Frontal cortex (tissue), 4 donors: ENCODE data around the gene SGMS1. TPM values are rescaled to one million over a fixed set of nuclear protein-coding genes. Genes with fewer than 3 reads are reported as not detected.

Experiments
- DNase-seq, 2 donors: peaks; one replicate each; pipeline ENCODE4 v3.0.0; 2012; ENCODE audit warnings: low spot score in 2 of 2
- FAIRE-seq: peaks from 2 replicates; lab custom pipeline; 2012; peaks lifted over from hg19 to GRCh38; lab: Jason Lieb, UNC
- total RNA-seq: library from RNA; depleted of rRNA; stranded (reverse); fragments of >200 nt; gene quantifications from one replicate; pipeline ENCODE4 v1.2.3, GENCODE V29; 2014
- donor health status: control.
- donor health status: control.
- donor health status: control.

SGMS1 gene
- total RNA-seq, 1 donor from 2014 or later: 35.1 TPM

DNA sequence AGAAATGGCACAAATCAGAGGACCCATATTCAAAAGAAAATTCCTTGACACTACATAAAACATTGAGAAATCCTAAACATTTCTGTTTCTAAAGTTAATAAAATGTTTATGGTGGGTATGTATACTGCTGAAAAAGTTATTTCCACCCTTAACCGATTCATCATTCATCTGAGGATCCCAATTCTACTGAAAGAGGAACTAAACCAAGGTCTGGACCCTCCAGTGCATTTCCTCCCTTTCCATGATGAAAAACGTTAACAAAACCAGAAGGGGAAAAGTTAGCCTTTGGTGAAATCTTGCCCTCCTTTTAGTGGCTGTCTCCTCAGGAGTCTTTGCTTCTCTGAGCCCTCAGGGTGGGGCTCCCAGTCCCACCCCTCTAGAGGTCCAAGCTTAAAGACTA is 227.9 kb downstream of the SGMS1 start:
- FAIRE-seq (no peak), DNase-seq (no peak)

DNA sequence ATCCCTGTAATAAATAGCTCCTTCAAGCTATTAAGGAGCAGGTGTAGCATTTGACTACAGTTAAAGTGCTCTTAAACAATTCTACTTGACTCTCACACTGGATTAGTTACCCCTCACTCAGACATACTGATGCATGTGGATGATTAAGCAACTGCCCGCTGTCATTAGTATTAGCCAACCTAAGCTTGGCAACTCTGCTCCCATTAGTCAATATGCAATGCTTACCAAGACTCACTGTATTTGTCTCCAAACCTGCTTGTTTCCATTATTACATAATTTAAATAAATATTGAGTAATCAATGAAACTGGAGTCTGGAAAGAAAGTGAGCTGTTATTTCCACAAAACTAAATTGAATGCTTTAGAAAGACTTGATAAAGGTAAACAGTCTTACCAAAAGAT is 228.5 kb downstream of the SGMS1 start:
- no peak for FAIRE-seq

DNA sequence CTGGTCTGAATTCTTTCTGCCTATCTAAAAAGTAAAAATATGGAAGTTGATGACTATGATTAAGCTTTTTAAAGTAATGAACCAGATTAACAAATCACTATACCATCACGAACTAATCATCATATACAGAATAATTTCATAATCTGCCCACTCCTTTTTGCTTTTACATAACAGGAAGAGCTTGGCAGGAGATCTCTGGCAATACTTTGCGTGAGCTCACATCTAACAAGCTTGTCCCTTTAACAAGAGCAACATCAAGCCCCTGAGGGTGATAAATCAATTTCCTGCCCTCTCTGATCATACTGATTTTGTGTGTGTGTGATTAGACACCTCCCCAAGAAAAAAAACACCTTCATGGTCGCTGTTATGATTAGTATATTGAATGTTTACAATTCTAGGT is 228.9 kb downstream of the SGMS1 start:
- FAIRE-seq: no peak
- no peak for DNase-seq

More for the DNA sequence above, 228.5 kb downstream of the SGMS1 start:
- no peak for DNase-seq

DNA sequence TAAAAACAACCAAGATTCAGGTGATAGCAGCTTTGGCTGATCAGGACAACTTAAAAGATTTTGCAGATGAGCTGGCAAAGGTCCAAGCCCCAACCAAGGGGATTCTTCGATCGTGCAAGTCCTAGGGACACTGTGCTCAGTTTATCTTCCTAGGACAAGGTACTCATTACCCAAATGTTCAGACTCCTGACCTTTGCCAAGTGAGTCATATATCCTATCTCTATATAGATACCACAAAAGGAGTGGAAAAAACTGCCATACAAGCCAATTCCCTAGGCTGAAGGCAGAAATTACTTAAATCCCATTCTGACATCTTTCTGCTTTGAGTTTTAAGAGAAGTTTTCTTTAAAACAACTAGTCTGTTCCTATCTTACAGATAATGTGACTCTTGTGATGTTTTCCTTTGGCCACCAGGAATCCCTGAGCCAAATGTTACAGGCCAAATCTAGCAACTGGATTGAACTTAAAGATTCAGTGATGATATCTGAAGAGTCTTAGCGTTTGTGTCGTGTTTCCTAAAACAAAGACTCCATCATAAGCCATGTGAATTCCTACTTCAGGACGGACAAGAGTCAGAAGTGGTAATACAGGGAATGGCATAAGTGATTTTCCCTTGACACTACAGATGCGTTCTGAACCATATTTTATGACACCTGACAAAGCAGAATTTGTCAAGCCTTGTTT is 229.8 kb downstream of the SGMS1 start:
- FAIRE-seq (no peak), DNase-seq (no peak)

DNA sequence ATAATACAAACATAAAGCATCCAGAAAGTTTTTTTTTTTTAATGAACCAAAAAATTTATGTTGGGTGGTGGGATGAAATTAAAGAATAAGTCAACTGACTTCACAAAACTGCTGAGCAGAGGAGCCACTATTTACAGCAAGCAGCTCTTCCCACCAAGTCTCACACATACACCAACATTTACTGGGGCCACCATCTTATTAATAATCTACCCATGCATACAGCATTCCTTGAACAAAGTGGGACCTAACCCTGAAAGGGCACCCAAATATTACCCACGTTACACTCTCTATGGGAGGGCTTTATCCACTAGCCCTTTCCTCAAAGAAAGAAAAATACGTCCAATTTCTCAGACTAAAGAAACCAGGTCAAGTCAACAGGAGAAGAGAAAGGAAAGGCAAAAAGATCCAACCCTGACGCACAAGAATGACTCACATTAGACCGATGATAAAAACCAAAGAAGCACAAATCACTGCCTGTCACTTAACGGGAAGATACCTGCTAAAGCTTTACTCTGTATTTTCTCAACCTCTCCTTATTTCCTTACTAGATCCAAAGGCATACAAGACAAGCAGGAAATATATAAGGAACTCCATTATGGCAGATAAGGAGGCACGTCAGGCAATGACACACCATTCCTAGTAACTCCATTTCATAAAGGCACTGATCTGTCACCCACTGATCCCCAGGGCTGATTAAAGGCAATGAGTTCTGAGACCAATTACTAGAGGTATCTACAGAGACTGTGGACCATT is 230.6 kb downstream of the SGMS1 start:
- DNase-seq: no peak
- FAIRE-seq: no peak

DNA sequence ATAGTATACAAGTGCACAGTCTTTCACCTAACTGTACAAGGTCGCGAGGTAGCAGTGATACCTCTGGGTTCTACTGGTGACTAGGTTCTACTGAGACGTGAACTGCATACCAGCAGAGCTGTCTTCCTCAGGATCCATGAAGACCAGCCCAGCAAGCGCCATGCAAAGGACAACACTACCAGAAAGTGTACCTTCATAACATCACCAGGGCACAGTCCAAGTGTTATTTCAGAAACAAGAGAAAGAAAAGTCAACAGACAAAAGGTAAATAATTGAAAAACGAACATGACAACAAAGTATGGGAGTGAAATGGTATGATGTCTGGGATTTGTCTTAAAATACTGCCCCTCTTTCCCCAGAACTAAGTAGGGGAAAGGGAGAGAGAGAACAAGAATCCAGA is 231.3 kb downstream of the SGMS1 start:
- FAIRE-seq: no peak
- DNase-seq: no peak

DNA sequence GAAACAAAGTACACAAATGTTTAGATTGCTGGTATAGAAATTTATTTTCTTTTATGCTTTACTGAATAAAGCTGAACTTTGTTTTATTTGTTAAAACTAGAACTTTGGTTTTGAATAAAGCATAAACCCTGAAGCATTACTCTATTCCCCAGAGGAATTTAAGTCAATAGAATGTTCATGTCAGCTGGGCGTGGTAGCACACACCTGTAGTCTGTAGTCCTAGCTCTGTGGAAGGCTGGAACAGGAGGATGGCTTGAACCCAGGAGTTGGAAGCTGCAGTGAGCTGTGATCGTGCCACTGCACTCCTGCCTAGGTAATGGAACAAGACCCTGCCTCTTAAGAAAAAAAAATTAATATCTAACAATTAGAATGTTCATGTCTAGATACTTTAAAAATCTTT is 233.5 kb downstream of the SGMS1 start:
- DNase-seq (no peak), FAIRE-seq (no peak)

DNA sequence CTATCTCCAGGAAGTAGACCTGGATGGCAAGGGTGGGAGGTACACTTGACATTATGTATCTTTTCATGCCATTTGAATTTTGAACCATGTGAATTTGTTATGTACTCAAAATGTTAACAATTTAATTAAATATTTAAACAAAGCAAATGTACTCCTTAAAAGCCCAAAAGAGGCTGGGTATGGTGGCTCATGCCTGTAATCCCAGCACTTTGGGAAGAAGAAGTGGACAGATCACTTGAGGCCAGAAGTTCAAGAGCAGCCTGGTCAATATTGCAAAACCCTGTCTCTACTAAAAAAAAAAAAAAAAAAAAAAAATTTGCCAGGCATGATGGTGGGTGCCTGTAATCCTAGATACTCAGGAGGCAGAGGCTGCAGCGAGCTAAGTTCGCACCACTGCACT is 235.6 kb downstream of the SGMS1 start:
- DNase-seq (no peak), FAIRE-seq (no peak)

DNA sequence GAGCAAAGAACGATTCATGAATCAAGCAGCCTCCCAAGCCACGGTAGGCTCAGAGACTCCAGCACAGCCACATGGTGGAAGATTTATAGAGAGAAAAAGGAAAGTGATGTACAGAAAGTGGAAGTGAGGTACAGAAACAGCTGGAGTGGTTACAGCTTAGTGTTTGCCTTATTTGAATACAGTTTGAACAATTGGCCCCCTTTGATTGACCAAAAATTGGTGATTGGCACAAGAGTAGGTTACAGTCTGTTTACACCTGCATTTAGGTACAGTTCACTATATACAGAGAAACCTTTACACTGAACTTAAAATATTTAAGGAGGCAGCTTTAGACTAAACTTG is 236.1 kb downstream of the SGMS1 start:
- FAIRE-seq (no peak), DNase-seq (no peak)

DNA sequence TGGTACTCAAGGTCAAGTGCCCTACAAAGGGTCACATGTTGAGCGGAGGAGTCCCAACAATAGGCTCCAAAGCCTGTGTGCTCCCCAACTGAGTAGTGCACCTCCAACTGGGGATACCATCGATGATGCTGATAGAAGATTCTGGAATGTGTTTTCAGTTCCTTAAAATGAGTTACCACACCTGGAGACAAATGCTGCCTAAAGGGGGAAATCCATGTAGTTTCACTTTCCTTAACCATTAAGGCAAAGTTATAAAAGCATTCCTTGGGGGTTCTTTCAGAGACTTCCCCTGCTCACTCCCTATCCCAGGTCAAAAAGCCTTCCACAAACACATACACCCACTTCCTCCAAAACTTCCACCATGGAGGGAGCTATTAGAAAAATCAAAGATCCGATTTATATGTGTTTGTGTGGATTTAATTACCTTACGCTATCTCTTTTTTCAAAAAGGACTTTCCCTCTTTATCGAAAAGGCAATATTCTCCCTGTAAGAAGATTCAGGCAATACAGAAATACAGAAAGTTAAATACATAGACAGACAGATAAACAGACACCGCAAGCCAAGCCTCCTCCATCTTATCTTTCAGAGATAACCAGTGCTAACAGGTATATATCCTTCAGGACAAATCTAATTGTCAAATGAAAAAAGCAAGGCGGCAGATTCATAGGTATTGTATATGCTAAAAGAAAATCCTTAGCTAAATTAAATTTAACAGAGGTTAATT is 236.6 kb downstream of the SGMS1 start:
- FAIRE-seq (no peak), DNase-seq (no peak)

DNA sequence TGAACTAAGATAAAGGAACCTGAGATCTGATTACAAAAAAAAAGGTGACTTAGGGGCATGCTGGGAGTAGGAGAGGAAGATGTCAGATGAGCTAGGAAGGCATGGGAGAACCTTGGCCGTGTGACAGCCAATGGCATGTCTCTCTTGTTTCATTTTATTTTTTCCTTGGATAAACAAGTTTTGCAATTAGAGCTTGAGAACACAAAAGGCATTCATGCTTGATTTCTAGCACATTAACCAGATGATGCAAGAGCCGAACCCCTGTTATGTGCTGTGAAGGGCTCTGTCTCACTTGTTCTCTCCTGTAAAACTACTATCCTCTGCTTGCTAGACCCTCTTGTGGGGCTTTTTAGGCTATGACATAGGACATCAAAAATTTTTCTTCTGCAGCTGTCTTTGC is 238.1 kb downstream of the SGMS1 start:
- DNase-seq (no peak), FAIRE-seq (no peak)

DNA sequence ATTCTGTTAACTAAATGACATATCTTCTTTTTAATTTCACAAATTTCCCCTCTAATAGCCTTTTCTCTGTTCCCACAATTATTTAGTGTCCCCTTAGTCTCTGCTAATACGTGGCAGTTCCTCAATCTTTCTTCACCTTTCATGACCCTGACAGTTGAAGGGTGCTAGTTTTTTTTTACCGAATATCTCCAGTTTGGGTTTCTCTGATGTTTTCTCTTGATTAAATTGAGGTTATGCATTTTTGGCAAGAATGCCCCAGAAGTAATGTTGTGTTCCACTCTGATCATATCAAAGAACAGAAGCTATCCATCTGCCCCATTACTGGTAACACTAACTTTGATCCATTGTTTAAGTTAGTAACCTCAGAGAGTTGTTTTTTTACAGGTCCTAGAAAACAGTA is 238.9 kb downstream of the SGMS1 start:
- no peak for FAIRE-seq
- DNase-seq: no peak

DNA sequence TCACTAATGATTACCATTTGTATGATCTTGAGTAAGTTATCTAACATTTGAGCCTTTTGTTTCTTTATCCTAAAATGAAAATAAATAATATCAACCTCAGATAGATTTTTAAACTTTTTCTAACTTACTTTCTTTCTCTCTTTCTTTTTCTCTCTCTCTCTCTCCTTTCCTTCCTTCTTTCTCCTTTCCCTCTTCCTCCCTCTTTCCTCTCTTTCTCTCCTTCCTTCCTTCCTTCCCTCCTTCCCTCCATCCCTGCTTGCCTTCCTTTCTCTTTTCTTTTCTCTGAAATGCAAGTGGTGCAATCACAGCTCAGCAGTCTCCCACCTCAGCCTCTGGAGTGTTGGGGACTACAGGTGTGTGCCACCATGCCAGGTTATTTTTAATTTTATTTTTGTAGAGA is 239.5 kb downstream of the SGMS1 start:
- no peak for FAIRE-seq
- DNase-seq: no peak

DNA sequence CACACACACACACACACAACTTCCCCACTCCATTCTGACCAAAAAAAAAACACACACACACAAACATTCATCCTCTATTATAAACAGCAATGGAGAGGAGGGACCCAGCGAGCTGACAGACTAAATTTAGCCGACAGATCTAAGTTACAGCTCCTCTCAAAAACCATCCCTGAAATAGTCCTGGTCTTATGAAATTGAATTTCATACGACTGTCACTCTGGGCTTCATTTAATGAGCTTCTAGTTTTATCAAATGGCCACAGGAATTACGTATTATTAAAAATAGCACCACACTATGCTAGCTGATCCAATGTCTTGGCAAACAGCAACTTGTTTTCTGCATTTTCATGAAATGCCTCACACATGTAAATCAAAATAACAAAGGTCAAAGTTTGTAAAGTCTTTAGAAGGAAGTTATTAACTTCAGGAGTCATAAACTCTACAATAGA is 241.2 kb downstream of the SGMS1 start:
- FAIRE-seq (no peak), DNase-seq (no peak)

DNA sequence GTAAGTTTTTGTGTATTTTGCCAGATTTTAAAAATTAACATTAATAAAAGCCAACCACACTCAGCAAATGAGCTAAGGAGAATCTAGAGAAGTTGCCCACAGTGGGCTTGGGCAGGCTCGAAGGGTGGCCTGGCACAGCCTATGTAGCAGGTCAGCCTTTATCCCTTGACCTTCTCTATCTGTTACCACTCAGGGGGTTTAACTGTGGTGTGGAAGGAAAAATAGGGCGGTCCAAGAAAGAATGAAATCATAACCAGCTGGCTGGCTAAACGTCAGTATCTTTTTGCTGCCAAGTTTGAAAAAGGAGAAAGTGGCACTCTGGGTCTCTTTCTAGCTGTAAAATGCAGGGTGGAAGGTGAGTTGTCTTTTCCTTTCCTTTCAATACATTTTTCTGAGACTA is 242.1 kb downstream of the SGMS1 start:
- FAIRE-seq: no peak
- DNase-seq: no peak

DNA sequence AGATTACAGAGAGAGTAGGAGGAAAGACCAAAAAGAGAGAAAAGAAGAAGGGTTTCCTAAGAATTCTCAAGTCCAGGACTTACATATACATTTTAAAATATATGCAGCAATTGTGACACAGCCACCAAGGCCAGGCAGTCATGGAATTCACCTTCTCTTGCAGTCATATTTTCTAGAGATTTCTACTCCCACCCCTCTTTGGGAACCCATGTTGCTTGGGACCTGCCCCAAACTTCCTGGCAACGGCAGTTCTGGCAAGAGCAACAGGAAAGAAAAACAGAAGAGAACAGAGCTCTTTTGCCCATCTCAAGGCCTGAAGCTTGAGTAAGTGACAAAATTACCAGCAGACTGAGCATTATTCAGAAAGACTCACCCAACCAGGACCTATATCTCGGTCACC is 244.1 kb downstream of the SGMS1 start:
- DNase-seq (no peak), FAIRE-seq (no peak)

DNA sequence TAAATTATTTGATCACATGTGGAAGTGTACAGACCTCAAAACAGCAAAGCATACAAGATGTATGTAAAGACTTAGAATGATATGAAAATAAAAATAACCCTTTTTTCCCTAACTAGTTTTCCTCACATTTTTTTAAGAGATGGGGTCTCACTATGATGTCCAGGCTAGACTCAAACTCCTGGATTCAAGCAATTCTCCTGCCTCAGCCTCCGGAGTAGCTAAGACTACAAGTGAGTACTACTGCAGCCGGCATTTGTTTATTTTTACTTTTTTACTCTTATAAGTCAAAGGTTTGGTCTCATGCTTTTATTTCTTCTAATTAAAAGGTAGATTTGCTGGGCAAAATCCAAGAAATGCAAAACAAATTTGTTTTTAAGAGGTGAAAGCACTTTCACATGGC is 248.0 kb downstream of the SGMS1 start:
- FAIRE-seq (no peak), DNase-seq (no peak)

DNA sequence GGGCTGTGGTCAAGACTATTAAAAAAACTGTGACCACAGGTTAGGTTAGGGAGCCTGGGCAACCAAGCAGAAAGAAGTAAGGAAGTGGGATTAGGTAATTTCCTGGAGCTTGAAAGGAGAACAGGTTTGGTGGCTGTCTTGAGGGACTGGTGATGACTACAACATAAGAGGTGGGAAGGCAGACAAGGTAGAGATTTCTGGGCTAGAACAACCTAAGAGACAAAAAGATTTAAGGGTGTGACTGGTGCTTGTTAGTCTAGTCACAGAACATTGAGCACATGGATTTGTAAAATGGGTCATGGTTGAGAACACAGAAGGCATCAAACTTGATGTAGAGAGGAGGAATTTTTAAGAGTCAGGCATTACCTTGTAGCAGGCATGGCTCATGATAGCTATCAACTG is 248.7 kb downstream of the SGMS1 start:
- no peak for DNase-seq
- no peak for FAIRE-seq

DNA sequence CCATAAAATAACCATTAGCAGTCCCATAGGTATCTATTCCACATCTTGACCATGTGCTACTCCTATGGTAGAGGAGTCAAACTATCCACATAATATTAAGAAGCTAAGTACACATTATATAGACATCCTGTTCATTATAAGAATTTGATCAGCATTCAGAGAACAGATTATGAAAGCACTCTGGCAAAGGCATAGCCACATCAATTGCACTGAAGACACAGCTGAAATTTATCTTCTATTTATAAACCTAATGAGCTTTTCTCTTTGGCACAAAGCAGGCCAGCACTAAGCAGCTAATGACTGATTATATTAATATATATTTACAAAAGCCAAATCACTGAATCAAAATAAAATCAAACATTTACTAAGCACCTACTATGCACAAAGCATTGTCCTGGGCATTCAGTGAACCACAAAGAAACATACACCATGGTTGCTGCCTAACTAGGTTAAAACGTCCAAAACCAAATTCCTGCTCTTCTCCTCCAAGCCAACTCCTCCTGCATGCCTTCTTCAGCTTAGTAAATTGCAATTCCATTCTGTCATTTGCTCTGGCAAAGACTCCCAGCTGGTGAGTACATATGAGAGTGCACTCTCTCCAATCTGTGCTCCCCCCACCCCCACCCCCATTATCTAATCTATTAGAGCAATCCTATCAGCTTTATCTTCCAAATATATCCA is 249.8 kb downstream of the SGMS1 start:
- FAIRE-seq (no peak), DNase-seq (no peak)

DNA sequence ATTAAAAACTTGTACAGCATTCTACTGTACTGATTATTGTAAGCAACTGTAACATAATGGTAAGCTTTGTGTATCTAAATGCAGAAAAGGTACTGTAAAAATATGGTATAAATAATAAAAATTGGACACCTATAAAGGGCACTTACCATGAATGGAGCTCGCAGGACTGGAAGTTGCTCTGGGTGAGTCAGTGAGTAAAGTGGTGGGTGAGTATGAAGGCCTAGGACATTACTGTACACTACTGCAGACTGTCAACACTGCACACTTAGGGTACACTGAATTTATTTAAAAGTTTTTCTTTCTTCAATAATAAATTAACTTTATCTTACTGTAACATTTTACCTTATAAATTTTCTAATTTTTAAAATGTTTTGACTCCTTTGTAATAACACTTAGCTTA is 253.8 kb downstream of the SGMS1 start:
- no peak for DNase-seq

DNA sequence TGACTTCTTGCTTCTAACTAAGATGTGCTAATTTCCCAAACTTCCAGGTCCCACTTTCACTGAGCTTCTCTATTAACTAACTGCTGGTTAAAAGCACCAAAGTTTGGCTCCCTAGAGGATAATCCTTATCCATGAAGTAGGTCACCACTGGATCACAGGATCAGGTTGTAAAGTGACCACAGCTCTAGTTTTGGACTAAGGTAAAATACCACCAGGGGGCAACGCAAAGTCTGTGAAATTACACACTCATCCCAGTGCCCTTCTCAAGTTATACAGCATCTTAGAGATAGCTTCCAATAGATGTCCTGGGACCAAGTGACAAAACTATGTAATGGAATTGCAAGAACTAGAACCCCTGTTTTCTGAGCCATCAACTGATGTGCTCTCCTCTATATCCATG is 256.0 kb downstream of the SGMS1 start:
- FAIRE-seq (no peak), DNase-seq (no peak)

More for the DNA sequence above, 253.8 kb downstream of the SGMS1 start:
- FAIRE-seq: no peak
